ENCODE results near the gene EIF3I. TPM values are rescaled to one million over a fixed set of nuclear protein-coding genes. Genes with fewer than 3 reads are reported as not detected.
A peak's percentile ranks its signal among the peaks of the same experiment; 100 is the strongest.

The EIF3I gene
- total RNA-seq, 1 experiment from 2014 or later: 222 TPM

DNA sequence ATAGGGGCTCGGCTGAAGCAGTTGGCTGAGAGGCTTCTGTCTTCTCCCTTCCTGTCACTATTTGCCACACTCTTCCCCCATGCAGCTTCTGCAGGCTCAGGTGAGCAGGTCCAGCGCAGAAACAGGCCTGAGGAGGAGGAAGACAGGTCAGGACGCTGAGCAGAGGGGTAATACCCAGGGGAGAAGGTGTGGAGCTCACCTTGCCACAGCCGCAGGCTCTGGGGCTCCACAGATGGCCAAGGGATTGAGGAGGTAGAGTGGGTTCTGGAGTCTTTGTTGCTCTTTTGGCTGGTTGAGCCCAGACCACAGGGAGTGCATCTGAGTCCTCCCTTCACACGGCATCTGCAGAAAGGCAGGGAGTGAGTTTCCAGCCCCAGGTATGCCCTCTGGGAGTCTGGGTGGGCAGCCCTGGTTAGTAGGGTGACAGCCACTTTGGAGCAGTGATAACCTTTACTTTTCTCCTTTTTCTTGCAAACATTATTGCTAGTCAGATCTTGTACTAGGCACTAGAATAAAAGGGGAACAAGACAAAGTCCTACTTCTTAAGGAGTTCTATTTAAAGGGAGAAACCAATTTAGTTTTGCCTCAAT lies 9.7 kb downstream of the EIF3I start:
- Histone ChIP-seq H4K8ac (replicated peaks; ENCODE audit: insufficient read length, low read depth, low read length) (no peak overlapping the region), H3K9ac (ENCODE audit: extremely low read depth, insufficient read length, low read length) (no peak overlapping the region), H3K14ac (ENCODE audit: insufficient read depth, low read length) (no peak overlapping the region), H3K23me2 (ENCODE audit: insufficient read length, low read depth, low read length, poor library complexity, severe bottlenecking) (no peaks in the 10 kb centered on the region), H3K18ac (ENCODE audit: insufficient read length, low read depth, low read length) (no peak overlapping the region), H2BK5ac (ENCODE audit: insufficient read length, low read length) (no peak overlapping the region), H3K4ac (ENCODE audit: low read depth, low read length) (no peak overlapping the region), H2AK5ac (ENCODE audit: insufficient read length, low read length) (no peak overlapping the region), H4K20me1 (ENCODE audit: control insufficient read depth, insufficient read depth, insufficient read length) (no peaks in the 10 kb centered on the region), H3K27me3 (ENCODE audit: insufficient read depth, low read length) (no peaks in the 10 kb centered on the region), H4K91ac (ENCODE audit: insufficient read length, low read depth, low read length) (no peak overlapping the region), H3K4me2 (ENCODE audit: insufficient read depth, insufficient read length, low read length) (no peak overlapping the region), H4K5ac (ENCODE audit: insufficient read length, low read depth, low read length) (no peak overlapping the region), H3K79me1 (ENCODE audit: insufficient read depth, low read depth, low read length, poor library complexity, severe bottlenecking) (no peaks in the 10 kb centered on the region), H3K56ac (ENCODE audit: insufficient read length, low read depth, low read length) (no peak overlapping the region), H2BK15ac (ENCODE audit: low read depth, low read length) (no peak overlapping the region), H2AFZ (ENCODE audit: low read length) (no peak overlapping the region), H3K4me1 (ENCODE audit: insufficient read depth, low read length) (no peaks in the 10 kb centered on the region), H3K79me2 (ENCODE audit: insufficient read depth, low read length) (no peaks in the 10 kb centered on the region), H3K23ac (ENCODE audit: insufficient read length, low read depth, low read length) (no peak overlapping the region), H2BK120ac (ENCODE audit: low read depth, low read length, poor library complexity, severe bottlenecking) (no peak overlapping the region), H2BK12ac (ENCODE audit: insufficient read length, low read depth, low read length) (no peak overlapping the region), H3K9me3 (ENCODE audit: control insufficient read depth, low read depth, low read length) (no peaks in the 10 kb centered on the region), H3T11ph (ENCODE audit: low read length) (no peak overlapping the region), H2BK20ac (ENCODE audit: low read depth, low read length, poor library complexity, severe bottlenecking) (no peak overlapping the region), H3K27ac (ENCODE audit: insufficient read length, low read depth, low read length) (no peak overlapping the region)
- H3K4me1 Mint-ChIP-seq: peaks cover 2 to 5% of the 10 kb centered on the region in 2 experiments; a peak in 3 of 4 replicates
- no peaks in the 10 kb centered on the region for H3K9me3 Mint-ChIP-seq
- H3K4me3 Mint-ChIP-seq: no peak overlapping the region
- H3K27ac Mint-ChIP-seq: peak overlapping the region in 1 of 3 experiments; percentile 89; a peak in 1 of 7 replicates
- TF ChIP-seq, protein P1, sequence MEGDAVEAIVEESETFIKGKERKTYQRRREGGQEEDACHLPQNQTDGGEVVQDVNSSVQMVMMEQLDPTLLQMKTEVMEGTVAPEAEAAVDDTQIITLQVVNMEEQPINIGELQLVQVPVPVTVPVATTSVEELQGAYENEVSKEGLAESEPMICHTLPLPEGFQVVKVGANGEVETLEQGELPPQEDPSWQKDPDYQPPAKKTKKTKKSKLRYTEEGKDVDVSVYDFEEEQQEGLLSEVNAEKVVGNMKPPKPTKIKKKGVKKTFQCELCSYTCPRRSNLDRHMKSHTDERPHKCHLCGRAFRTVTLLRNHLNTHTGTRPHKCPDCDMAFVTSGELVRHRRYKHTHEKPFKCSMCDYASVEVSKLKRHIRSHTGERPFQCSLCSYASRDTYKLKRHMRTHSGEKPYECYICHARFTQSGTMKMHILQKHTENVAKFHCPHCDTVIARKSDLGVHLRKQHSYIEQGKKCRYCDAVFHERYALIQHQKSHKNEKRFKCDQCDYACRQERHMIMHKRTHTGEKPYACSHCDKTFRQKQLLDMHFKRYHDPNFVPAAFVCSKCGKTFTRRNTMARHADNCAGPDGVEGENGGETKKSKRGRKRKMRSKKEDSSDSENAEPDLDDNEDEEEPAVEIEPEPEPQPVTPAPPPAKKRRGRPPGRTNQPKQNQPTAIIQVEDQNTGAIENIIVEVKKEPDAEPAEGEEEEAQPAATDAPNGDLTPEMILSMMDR (conservative IDR thresholded peaks at IDR 0.05): no peak
- no peak for DNase-seq
- peaks cover 27 to 72% (median 39%) of the 10 kb centered on the region in 3 experiments for H3K36me3 Mint-ChIP-seq (ENCODE audit: insufficient read depth in 1 of 3, low read depth in 3 of 3)
- H3K27me3 Mint-ChIP-seq (ENCODE audit: low read depth): no peaks in the 10 kb centered on the region
- no CpG with 5 or more reads among the region's 5 CpGs for WGBS (ENCODE audit: extremely low coverage, insufficient read length, low lambda C conversion rate)

Data from H9 (cell line).